Measurements from ENCODE around the gene FIGN. TPM values are rescaled to one million over a fixed set of nuclear protein-coding genes. Genes with fewer than 3 reads are reported as not detected.

Gene FIGN
- total and polyA plus RNA-seq, 2 of the 4 experiments (the other 2 are of a cell fraction): 0.77 to 0.90 TPM

GRCh38 chr2:163644238-163644637 lies 91.6 kb downstream of the FIGN start:
- no peak overlapping the region for H3K14ac ChIP-seq (replicated peaks; ENCODE audit: low read depth, low read length)
- H3K4me1 ChIP-seq (ENCODE audit: control insufficient read depth, insufficient read depth, low read length): no peaks in the 10 kb centered on the region
- no peaks in the 10 kb centered on the region for H3K9me3 ChIP-seq (ENCODE audit: control insufficient read depth, insufficient read depth, low read length)
- H3K4me3 ChIP-seq (ENCODE audit: insufficient read depth, low read depth, low read length): no peak overlapping the region
- no peak overlapping the region for H4K5ac ChIP-seq (ENCODE audit: low read depth, low read length)
- no peak overlapping the region for H2BK15ac ChIP-seq (ENCODE audit: low read depth, low read length)
- no peak overlapping the region for H4K91ac ChIP-seq (ENCODE audit: insufficient read depth, low read depth, low read length)
- H3K4me2 ChIP-seq (ENCODE audit: low read depth, low read length): no peak overlapping the region
- peaks cover 3 to 4% of the 10 kb centered on the region in 2 experiments; a peak in 1 of 4 replicates for H3K79me1 ChIP-seq (ENCODE audit: low read depth in 1 of 2, low read length in 2 of 2)
- ChIA-PET POLR2A (ENCODE audit: unreplicated experiment) (no interaction called here), CTCF (no interaction called here)
- no peak overlapping the region for H4K8ac ChIP-seq (ENCODE audit: low read depth in 2 of 2, low read length in 2 of 2)
- DNase-seq: no peak
- H2AK9ac ChIP-seq (replicated peaks; ENCODE audit: low read depth, low read length, poor library complexity): no peak overlapping the region
- no peak overlapping the region for H3K4ac ChIP-seq (ENCODE audit: low read depth, low read length)
- H3K9ac ChIP-seq (ENCODE audit: low read depth, low read length): no peak overlapping the region
- intact Hi-C loops (cut with micrococcal nuclease): no loop called here
- no peak overlapping the region for H2BK120ac ChIP-seq (ENCODE audit: low read depth, low read length)
- no peaks in the 10 kb centered on the region for H3K36me3 ChIP-seq (ENCODE audit: control insufficient read depth, insufficient read depth, low read length)
- in situ Hi-C loops (cut with MboI; ENCODE audit: low sequenced_read_pairs): no loop called here
- TF ChIP-seq MAFK (IDR thresholded peaks at IDR 0.05; ENCODE audit: low read depth, low read length): no peak
- TF ChIP-seq CTCF (conservative IDR thresholded peaks at IDR 0.05; ENCODE audit: low read depth, low read length): no peak; the same call in 1 of the 2 replicates
- no peak for TF ChIP-seq RCOR1 (IDR thresholded peaks at IDR 0.05; ENCODE audit: insufficient replicate concordance, low read length)
- TF ChIP-seq USF2 (IDR thresholded peaks at IDR 0.05; ENCODE audit: low read depth, low read length): no peak
- no peak for TF ChIP-seq POLR2A (IDR thresholded peaks at IDR 0.05; ENCODE audit: low read depth, low read length)
- no peak for TF ChIP-seq MXI1 (IDR thresholded peaks at IDR 0.05; ENCODE audit: borderline replicate concordance, low read depth, low read length)
- no peak for TF ChIP-seq CEBPB (IDR thresholded peaks at IDR 0.05; ENCODE audit: low read depth, low read length)
- no peak for TF ChIP-seq ELK1 (IDR thresholded peaks at IDR 0.05; ENCODE audit: borderline replicate concordance, low read depth, low read length)
- no peak for TF ChIP-seq BHLHE40 (IDR thresholded peaks at IDR 0.05; ENCODE audit: low read depth, low read length)
- no peak for TF ChIP-seq RAD21 (IDR thresholded peaks at IDR 0.05; ENCODE audit: low read length)
- TF ChIP-seq RFX5 (IDR thresholded peaks at IDR 0.05; ENCODE audit: low read depth, low read length): no peak
- no peak for TF ChIP-seq MAZ (IDR thresholded peaks at IDR 0.05; ENCODE audit: borderline replicate concordance, low read depth, low read length)
- TF ChIP-seq CHD1 (IDR thresholded peaks at IDR 0.05; ENCODE audit: low read depth, low read length): no peak
- TF ChIP-seq SMC3 (IDR thresholded peaks at IDR 0.05; ENCODE audit: low read depth, low read length): no peak
- TF ChIP-seq NFE2L2 (IDR thresholded peaks at IDR 0.05; ENCODE audit: low read depth, low read length): no peak
- H3K27ac ChIP-seq (ENCODE audit: insufficient read depth, low read length): no peak overlapping the region
- no peak overlapping the region for H2AFZ ChIP-seq (replicated peaks; ENCODE audit: low read length, poor library complexity)
- no CpG with 5 or more reads among the region's 2 CpGs for WGBS, 2 experiments (ENCODE audit: extremely low coverage in 2 of 2, insufficient read length in 1 of 2)
- H4K20me1 ChIP-seq (ENCODE audit: insufficient read depth, low read length): no peaks in the 10 kb centered on the region
- H3K23ac ChIP-seq (ENCODE audit: low read depth, low read length): no peak overlapping the region
- no peak overlapping the region for H3K18ac ChIP-seq (ENCODE audit: low read depth, low read length)
- H3K9me1 ChIP-seq (ENCODE audit: insufficient read depth, low read length): peaks cover under 1% of the 10 kb centered on the region; the same call in 1 of the 2 replicates
- no peak overlapping the region for H2BK20ac ChIP-seq (ENCODE audit: low read depth, low read length)
- BruUV-seq (replicated peaks): no TSS peak
- dilution Hi-C loops (cut with HindIII; ENCODE audit: low sequenced_read_pairs, unreplicated experiment): no loop called here
- ATAC-seq (ENCODE audit: low read depth): no peak
- H2AK5ac ChIP-seq (ENCODE audit: low read depth, low read length): no peak overlapping the region
- no peaks in the 10 kb centered on the region for H3K27me3 ChIP-seq (ENCODE audit: control insufficient read depth, insufficient read depth, low read length)
- no peak overlapping the region for H3K56ac ChIP-seq (ENCODE audit: extremely low read depth, insufficient read depth, low read length)
- no peak overlapping the region for H2BK5ac ChIP-seq (ENCODE audit: low read depth, low read length, poor library complexity, severe bottlenecking)

Data from IMR-90 (cell line).